Aorta (tissue), 5 donors: Measurements from ENCODE around the gene SDF4. TPM values are rescaled to one million over a fixed set of nuclear protein-coding genes. Genes with fewer than 3 reads are reported as not detected.

Experiments used
- ATAC-seq: fragments of 200-7000 bp; cut with Tn5 transposase; one replicate; pipeline ENCODE4 v1.9.1; 2022; ENCODE audit warnings: moderate library complexity; ENCODE audit not compliant: low FRiP score
- DNase-seq, 2 donors: peaks; one replicate each; pipeline ENCODE4 v3.0.0-alpha.2; 2020
- H3K27ac ChIP-seq, 2 donors: one replicate each; pipeline ENCODE4 v1.5.1; 2013; ENCODE audit warnings: low read length in 2 of 2, mild to moderate bottlenecking in 2 of 2, moderate library complexity in 2 of 2, control low read depth in 1 of 2, inconsistent platforms in 1 of 2, low read depth in 1 of 2
- H3K27me3 ChIP-seq, 2 donors: one replicate each; pipeline ENCODE4 v1.6.1; 2013; ENCODE audit warnings: control low read depth in 1 of 2, low read length in 1 of 2, mild to moderate bottlenecking in 1 of 2, moderate library complexity in 1 of 2; ENCODE audit not compliant: insufficient read depth in 2 of 2, control insufficient read depth in 1 of 2
- H3K36me3 ChIP-seq, 2 donors: one replicate each; pipeline ENCODE4 v1.6.1; 2013; ENCODE audit warnings: control low read depth in 1 of 2, low read length in 1 of 2, mild to moderate bottlenecking in 1 of 2; ENCODE audit not compliant: insufficient read depth in 2 of 2, control insufficient read depth in 1 of 2
- H3K4me1 ChIP-seq, 2 donors: one replicate each; pipeline ENCODE4 v1.6.1; 2013; ENCODE audit warnings: low read length in 2 of 2, control low read depth in 1 of 2, mild to moderate bottlenecking in 1 of 2, moderate library complexity in 1 of 2; ENCODE audit not compliant: insufficient read depth in 2 of 2, control insufficient read depth in 1 of 2
- H3K4me3 ChIP-seq, 2 donors: one replicate each; pipeline ENCODE4 v1.5.1; 2013; ENCODE audit warnings: low read length in 2 of 2, control low read depth in 1 of 2, mild to moderate bottlenecking in 1 of 2
- H3K9me3 ChIP-seq: one replicate; pipeline ENCODE4 v1.6.1; 2013; ENCODE audit warnings: mild to moderate bottlenecking, low read length; ENCODE audit not compliant: control insufficient read depth
- WGBS, 2 donors: extraction: QIAGEN DNeasy Blood & Tissue Kit; methylation state at CpG; one replicate each; pipeline ENCODE4 v1.1.7; 2013; 5-methylcytosine and 5-hydroxymethylcytosine counted together
- intact Hi-C, 2 donors: fragments of 100-400 bp; cut with DNase I; formaldehyde crosslinking; loops; one replicate each; pipeline versions ENCODE4 v1.14.2 to v1.15.0; 2022
- polyA plus RNA-seq, 2 donors: library from polyadenylated mRNA; stranded (reverse); fragments of 200-250 nt; gene quantifications; one replicate each; pipeline ENCODE4 v1.2.3, GENCODE V29; 2013
- total RNA-seq, 2 donors: library from RNA; stranded (reverse); fragmentation: NEBNext Ultra II Directional; extraction: Animal tissue kit (Norgen Biotek cat#: 25700); gene quantifications; one replicate each; pipeline ENCODE4 v1.2.1, GENCODE V29; 2021
- donor health status: healthy with polysubstance abuse.
- donor health status: Bipolar disorder and iron deficiency.
- donor health status: DM: no; HTN: no; CAD: no.
- donor health status: DM: no; HTN: no; CAD: no.
- donor health status: DM: yes; HTN: yes; CAD: no.

Gene SDF4
- total and polyA plus RNA-seq, 4 donors: 73.3 to 158 (median 139) TPM

DNA sequence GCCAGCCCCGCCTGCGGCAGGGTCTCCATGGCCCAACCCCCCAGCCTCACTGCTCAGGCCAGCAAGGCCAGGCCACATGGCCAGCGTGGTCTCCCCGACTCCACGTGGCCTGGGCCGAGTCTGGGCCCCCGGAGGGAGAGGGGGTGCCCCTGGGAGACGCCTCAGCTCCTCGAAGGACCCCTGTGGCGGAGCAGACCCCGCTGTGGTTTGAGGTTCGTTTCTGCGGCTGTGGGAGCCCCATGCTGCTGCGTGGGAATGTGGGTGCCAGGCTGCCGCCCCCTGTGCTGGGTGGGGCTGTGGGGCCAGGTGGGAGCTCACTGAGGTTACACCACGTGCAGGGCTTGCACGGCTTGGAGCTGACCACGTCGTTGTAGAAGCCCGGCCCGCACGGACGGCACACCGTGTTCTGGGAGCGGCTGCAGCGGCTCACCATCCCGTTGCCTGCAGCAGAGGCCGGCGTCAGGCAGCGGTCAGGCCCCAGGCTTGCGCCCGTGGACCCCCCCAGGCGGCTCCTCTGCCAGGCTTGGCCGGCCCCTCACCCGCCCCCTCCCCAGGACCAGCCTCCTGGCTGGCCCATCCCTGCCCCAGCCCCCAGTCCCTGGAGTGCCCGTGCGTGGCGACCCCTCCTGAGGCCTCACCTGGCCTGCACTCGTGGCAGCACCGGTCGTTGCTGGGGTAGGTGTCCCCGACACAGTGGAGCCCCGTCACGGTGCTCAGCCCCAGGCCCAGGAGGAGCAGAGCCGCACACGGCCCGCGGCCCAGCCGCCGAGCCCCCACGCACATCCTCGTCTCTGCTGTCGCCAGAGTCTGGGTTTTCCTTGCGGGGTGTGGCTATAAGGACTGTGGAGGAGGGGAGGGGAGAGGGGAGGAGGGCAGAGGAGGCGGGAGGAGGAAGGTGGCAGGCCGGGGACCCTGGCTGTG lies 18.2 kb downstream of the SDF4 start, which contains the start of gene TNFRSF4:
Gene TNFRSF4 (minus strand): TSS at position 809 of the 921 bp plus-strand sequence. CDS start 26 bp downstream, at position 783.
- Histone ChIP-seq H3K4me3 (no peak within 1 kb of the TSS), H3K9me3 (no peaks in the 10 kb centered on the region), H3K36me3 (peaks cover 0 to 5% of the 10 kb centered on the region in 2 donors), H3K4me1 (no peaks in the 10 kb centered on the region), H3K27me3 (no peaks in the 10 kb centered on the region), H3K27ac (no peak within 1 kb of the TSS)
- intact Hi-C loops: no loop called here
- no peak for ATAC-seq
- WGBS, 2 donors: 68 to 71% methylated on average over 53 to 56 of the region's 56 CpGs
- DNase-seq: peak in 1 of 2 donors; percentile 62

GRCh38 chr1:1212780-1213344 lies 18.9 kb downstream of the SDF4 start:
- WGBS, 2 donors: 70% methylated on average over 20 to 24 of the region's 24 CpGs
- ATAC-seq: peak; percentile 3
- peak; percentile 62 to 80 for DNase-seq
- Histone ChIP-seq H3K27me3 (no peaks in the 10 kb centered on the region), H3K4me3 (no peak overlapping the region), H3K9me3 (no peaks in the 10 kb centered on the region), H3K36me3 (peaks cover 0 to 2% of the 10 kb centered on the region in 2 donors), H3K4me1 (no peaks in the 10 kb centered on the region), H3K27ac (no peak overlapping the region)
- intact Hi-C loops: no loop called here

DNA sequence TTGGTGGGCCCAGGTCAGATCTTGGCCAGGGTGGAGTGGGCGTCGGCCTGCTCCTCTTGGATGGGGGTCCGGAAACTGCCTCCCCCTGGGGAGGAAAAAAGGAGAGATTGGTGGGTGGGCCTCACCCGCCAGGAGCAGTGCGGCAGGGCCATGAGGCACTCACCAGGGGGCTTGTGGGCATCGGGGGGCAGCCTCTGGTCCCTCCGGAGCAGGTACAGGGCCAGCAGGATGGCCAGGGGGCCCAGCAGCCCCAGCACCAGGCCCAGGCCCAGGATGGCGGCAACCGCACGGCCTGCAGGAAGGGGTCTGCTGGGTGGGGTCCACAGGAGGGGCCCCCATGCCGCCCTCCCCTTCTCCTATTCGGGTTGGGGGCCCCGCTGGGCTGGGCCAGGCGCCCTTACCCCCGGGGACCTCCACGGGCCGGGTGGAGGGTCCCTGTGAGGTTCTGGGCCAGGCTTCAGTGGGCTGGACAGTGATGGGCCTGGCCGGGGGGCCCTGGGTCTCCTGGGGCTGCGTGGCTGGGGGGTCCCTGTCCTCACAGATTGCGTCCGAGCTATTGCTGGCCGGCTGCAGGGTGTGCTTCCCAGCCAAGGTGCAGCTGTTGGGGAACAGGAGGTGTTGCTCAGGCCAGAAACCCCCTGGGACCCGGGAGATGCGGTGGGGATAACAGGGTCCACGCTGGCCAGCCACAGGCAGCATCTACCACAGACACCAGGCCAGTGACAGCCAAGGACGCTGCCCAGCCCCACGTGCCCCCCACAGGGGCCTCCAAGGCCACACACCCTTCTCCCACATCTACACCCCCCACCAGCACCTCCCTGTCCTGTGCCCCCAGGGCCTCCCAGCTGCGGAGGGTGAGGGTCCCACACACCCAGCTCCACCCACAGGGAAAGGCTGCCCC lies 20.0 kb downstream of the SDF4 start:
- 87 to 91% methylated on average over 26 to 28 of the region's 28 CpGs for WGBS, 2 donors
- Histone ChIP-seq H3K4me1 (no peaks in the 10 kb centered on the region), H3K9me3 (no peaks in the 10 kb centered on the region), H3K27ac (no peak overlapping the region), H3K36me3 (no peaks in the 10 kb centered on the region), H3K4me3 (no peak overlapping the region), H3K27me3 (no peaks in the 10 kb centered on the region)
- intact Hi-C loops: no loop called here
- peak; percentile 42 to 71 for DNase-seq
- ATAC-seq: no peak

DNA sequence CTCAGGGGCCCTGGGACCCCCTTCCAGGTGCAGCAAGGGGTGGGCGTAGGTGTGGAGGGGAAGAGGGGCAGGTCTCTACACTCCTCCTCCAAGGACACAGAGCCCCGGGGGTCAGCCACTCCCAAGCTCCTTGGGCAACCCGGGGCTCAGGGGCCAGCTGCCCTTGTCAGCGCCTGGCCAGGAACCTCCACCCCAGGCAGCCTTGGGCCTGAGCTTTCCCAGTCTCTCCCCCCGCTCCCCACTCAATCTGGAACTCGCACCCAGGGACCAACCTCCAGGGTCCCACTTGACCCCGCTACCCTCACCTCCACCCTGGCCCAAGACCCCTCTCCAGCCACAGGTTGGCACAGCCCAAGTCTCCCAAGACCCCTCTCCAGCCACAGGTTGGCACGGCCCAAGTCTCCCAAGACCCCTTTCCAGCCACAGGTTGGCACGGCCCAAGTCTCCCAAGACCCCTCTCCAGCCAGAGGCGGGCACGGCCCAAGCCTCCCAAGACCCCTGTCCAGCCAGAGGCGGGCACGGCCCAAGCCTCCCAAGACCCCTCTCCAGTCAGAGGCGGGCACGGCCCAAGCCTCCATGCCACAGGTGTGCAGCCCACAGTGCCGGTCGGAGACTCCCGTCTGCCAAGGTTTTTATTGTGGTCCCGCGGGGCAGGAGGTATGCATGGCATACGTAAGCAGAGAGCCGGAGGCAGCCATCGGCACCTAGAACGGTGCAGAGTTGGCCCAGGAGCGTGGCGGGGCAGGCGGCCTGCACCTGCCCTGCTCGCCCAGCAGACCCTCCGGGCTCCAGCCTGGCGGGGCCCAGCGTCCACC lies 20.9 kb downstream of the SDF4 start:
- intact Hi-C loops: no loop called here
- no peaks in the 10 kb centered on the region for H3K4me1 ChIP-seq

GRCh38 chr1:1208713-1209433 lies 22.9 kb downstream of the SDF4 start:
- 66 to 70% methylated on average over 37 to 38 of the region's 38 CpGs for WGBS, 2 donors
- Histone ChIP-seq H3K9me3 (no peaks in the 10 kb centered on the region), H3K4me1 (no peaks in the 10 kb centered on the region), H3K27me3 (no peaks in the 10 kb centered on the region), H3K27ac (no peak overlapping the region), H3K36me3 (no peaks in the 10 kb centered on the region), H3K4me3 (no peak overlapping the region)
- intact Hi-C loops: no loop called here
- DNase-seq (peak; percentile 45 to 69), ATAC-seq (no peak)

More for the DNA sequence above, 20.9 kb downstream of the SDF4 start:
- no peaks in the 10 kb centered on the region for H3K27me3 ChIP-seq
- DNase-seq: peak; percentile 37 to 70
- H3K27ac ChIP-seq: no peak overlapping the region
- WGBS, 2 donors: 91% methylated on average over 29 to 31 of the region's 31 CpGs
- no peak overlapping the region for H3K4me3 ChIP-seq
- H3K9me3 ChIP-seq: no peaks in the 10 kb centered on the region
- no peaks in the 10 kb centered on the region for H3K36me3 ChIP-seq
- no peak for ATAC-seq

- Histone ChIP-seq H3K4me3 (no peak overlapping the region), H3K4me1 (no peaks in the 10 kb centered on the region), H3K27ac (no peak overlapping the region), H3K36me3 (no peaks in the 10 kb centered on the region), H3K27me3 (no peaks in the 10 kb centered on the region), H3K9me3 (no peaks in the 10 kb centered on the region)
- WGBS, 2 donors: 64% methylated on average over 11 of the region's 11 CpGs
- DNase-seq (peak; percentile 35 to 70), ATAC-seq (no peak)
- intact Hi-C loops: no loop called here
Observed at GRCh38 chr1:1207571-1207892, 24.3 kb downstream of the SDF4 start.

GRCh38 chr1:1206966-1207531 lies 24.8 kb downstream of the SDF4 start:
- no peak for ATAC-seq
- H3K27me3 ChIP-seq: no peaks in the 10 kb centered on the region
- intact Hi-C loops: no loop called here
- DNase-seq: peak; percentile 41 to 68
- H3K27ac ChIP-seq: no peak overlapping the region
- H3K9me3 ChIP-seq: no peaks in the 10 kb centered on the region
- no peak overlapping the region for H3K4me3 ChIP-seq
- no peaks in the 10 kb centered on the region for H3K4me1 ChIP-seq
- WGBS, 2 donors: 53 to 57% methylated on average over 17 to 19 of the region's 19 CpGs
- no peaks in the 10 kb centered on the region for H3K36me3 ChIP-seq
